ENCODE measurements around the gene SWAP70. TPM values are rescaled to one million over a fixed set of nuclear protein-coding genes. Genes with fewer than 3 reads are reported as not detected.

Gene SWAP70
- total and polyA plus RNA-seq, 2 of the 13 experiments (the other 11 are each of a cell fraction or from before 2014, with no cell fraction given): 4.6 to 8.7 TPM

- TF ChIP-seq ZNF770 (CRISPR knock-in tag; IDR thresholded peaks at IDR 0.05): no peak
- no peak for TF ChIP-seq ZNF687 (CRISPR knock-in tag; IDR thresholded peaks at IDR 0.05)
- TF ChIP-seq ZSCAN5A (CRISPR knock-in tag; IDR thresholded peaks at IDR 0.05; ENCODE audit: borderline replicate concordance): no peak
- TF ChIP-seq, protein P1, sequence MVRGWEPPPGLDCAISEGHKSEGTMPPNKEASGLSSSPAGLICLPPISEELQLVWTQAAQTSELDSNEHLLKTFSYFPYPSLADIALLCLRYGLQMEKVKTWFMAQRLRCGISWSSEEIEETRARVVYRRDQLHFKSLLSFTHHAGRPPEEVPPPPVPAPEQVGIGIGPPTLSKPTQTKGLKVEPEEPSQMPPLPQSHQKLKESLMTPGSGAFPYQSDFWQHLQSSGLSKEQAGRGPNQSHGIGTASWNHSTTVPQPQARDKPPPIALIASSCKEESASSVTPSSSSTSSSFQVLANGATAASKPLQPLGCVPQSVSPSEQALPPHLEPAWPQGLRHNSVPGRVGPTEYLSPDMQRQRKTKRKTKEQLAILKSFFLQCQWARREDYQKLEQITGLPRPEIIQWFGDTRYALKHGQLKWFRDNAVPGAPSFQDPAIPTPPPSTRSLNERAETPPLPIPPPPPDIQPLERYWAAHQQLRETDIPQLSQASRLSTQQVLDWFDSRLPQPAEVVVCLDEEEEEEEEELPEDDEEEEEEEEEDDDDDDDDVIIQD (CRISPR knock-in tag; IDR thresholded peaks at IDR 0.05; ENCODE audit: low read depth): no peak
- no peak for TF ChIP-seq ZNF251 (CRISPR knock-in tag; IDR thresholded peaks at IDR 0.05)
These were observed 8.5 kb downstream of the SWAP70 start (continued) for GRCh38 chr11:9672288-9672916.
